Karpas-422 (cell line): ENCODE measurements around the gene PTPRG. TPM values are rescaled to one million over a fixed set of nuclear protein-coding genes. Genes with fewer than 3 reads are reported as not detected.

Experiments
- DNase-seq: peaks from one replicate; pipeline ENCODE4 v3.0.0-alpha.2; 2015
- H2AFZ ChIP-seq: fragments of 200-600 bp; sonication (generic); 2 replicates; pipeline ENCODE4 v1.6.1; 2014; ENCODE audit warnings: antibody characterized with exemption, low read length, mixed read lengths
- H3K27ac ChIP-seq: fragments of 200-600 bp; sonication (generic); 2 replicates; pipeline ENCODE4 v1.5.1; 2014; ENCODE audit warnings: mild to moderate bottlenecking, low read length, moderate library complexity
- H3K27me3 ChIP-seq: fragments of 200-600 bp; sonication (generic); 2 replicates; pipeline ENCODE4 v1.6.1; 2014; ENCODE audit warnings: low read length, mixed read lengths
- H3K36me3 ChIP-seq: fragments of 200-600 bp; sonication (generic); 2 replicates; pipeline ENCODE4 v1.6.1; 2014; ENCODE audit warnings: low read length, mixed read lengths; ENCODE audit not compliant: insufficient read depth
- H3K4me1 ChIP-seq: fragments of 200-600 bp; sonication (generic); 2 replicates; pipeline ENCODE4 v1.6.1; 2014; ENCODE audit warnings: mild to moderate bottlenecking, low read length, mixed read lengths
- H3K4me2 ChIP-seq: fragments of 200-600 bp; sonication (generic); 2 replicates; pipeline ENCODE4 v1.6.1; 2014; ENCODE audit warnings: low read length, low read depth, mild to moderate bottlenecking; ENCODE audit not compliant: poor library complexity, severe bottlenecking
- H3K4me3 ChIP-seq: fragments of 200-600 bp; sonication (generic); 2 replicates; pipeline ENCODE4 v1.5.1; 2014; ENCODE audit warnings: mild to moderate bottlenecking, antibody characterized with exemption, low read length, mixed read lengths
- H3K79me2 ChIP-seq: fragments of 200-600 bp; sonication (generic); 2 replicates; pipeline ENCODE4 v1.6.1; 2014; ENCODE audit warnings: mild to moderate bottlenecking, low read length, mixed read lengths
- H3K9ac ChIP-seq: fragments of 200-600 bp; sonication (generic); 2 replicates; pipeline ENCODE4 v1.6.0; 2014; ENCODE audit warnings: low read length
- H3K9me2 ChIP-seq: fragments of 200-600 bp; sonication (generic), shearing (Covaris generic); replicated peaks from 2 replicates; pipeline ENCODE4 v1.6.0; 2014; ENCODE audit warnings: mild to moderate bottlenecking, low read length, moderate library complexity; ENCODE audit not compliant: insufficient read depth
- H3K9me3 ChIP-seq: fragments of 300-700, 200-600 bp; sonication (generic); 2 replicates; pipeline ENCODE4 v1.6.1; 2014; ENCODE audit warnings: low read length, mixed read lengths
- H4K20me1 ChIP-seq: fragments of 200-600 bp; sonication (generic); 2 replicates; pipeline ENCODE4 v1.6.1; 2014; ENCODE audit warnings: mild to moderate bottlenecking, antibody characterized with exemption, low read length, low read depth; ENCODE audit not compliant: insufficient read depth
- total RNA-seq: library from RNA; depleted of rRNA; stranded (reverse); fragments of >200 nt; shearing (Covaris generic); gene quantifications from 2 replicates; pipeline ENCODE4 v1.2.3, GENCODE V29; 2014; ENCODE audit warnings: low replicate concordance

PTPRG gene
- total RNA-seq, 1 experiment from 2014 or later, result not detected

DNA sequence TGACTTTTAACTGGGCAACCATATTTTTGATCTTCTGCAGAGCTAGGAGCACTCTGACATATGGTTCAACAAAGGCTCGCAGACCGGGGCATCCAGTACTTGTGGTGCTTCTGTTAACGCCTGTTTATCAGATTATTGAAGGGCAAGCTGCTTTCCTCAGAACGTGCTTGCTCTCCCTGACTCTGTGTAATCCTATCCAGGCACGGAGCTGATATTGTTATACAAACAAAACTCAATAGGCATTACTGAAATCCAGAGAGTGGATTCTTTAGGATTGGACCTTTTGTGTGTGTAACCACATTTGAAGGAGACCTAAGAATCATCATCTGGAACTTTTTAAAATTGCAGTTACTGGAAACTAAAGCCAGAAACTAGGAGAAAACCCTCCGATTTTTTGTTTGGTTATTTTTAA is 246.5 kb downstream of the PTPRG start:
- Histone ChIP-seq H3K79me2 (no peaks in the 10 kb centered on the region), H3K27me3 (no peaks in the 10 kb centered on the region), H3K36me3 (no peaks in the 10 kb centered on the region), H4K20me1 (no peaks in the 10 kb centered on the region), H3K9me2 (no peaks in the 10 kb centered on the region), H3K4me1 (peaks cover 26% of the 10 kb centered on the region), H3K27ac (no peak overlapping the region), H3K4me2 (no peak overlapping the region), H3K4me3 (no peak overlapping the region), H3K9ac (no peak overlapping the region), H3K9me3 (peaks cover 6% of the 10 kb centered on the region; the same call in 1 of the 2 replicates), H2AFZ (no peak overlapping the region)
- no peak for DNase-seq

DNA sequence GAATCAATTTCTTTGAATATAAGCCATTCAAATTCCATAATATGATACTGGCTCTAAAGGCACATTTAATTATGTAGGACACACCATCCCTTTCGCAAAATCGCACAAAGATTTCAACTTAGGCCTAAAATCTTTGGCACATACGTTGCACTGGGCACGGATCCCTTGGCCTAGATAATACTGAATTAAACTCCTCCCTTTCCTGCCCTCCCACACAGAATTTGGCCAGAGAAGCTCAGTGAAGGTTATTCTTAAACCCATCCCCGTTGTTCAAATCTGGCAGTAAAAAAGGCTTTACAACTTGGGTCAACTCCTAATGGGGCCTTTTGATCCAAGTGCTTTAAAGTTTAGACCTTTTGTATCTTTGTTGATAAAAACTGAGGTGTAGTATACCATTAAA is 247.2 kb downstream of the PTPRG start:
- DNase-seq, result no peak
- H3K36me3 ChIP-seq, result no peaks in the 10 kb centered on the region
- no peak overlapping the region for H3K27ac ChIP-seq
- no peak overlapping the region for H2AFZ ChIP-seq
- H3K9ac ChIP-seq, result no peak overlapping the region
- no peaks in the 10 kb centered on the region for H3K9me2 ChIP-seq
- H3K4me2 ChIP-seq, result no peak overlapping the region
- no peak overlapping the region for H3K4me3 ChIP-seq
- no peaks in the 10 kb centered on the region for H3K27me3 ChIP-seq
- H3K79me2 ChIP-seq, result no peaks in the 10 kb centered on the region
- H3K4me1 ChIP-seq, result peaks cover 21% of the 10 kb centered on the region
- H3K9me3 ChIP-seq, result peaks cover 6% of the 10 kb centered on the region; the same call in 1 of the 2 replicates
- H4K20me1 ChIP-seq, result no peaks in the 10 kb centered on the region

DNA sequence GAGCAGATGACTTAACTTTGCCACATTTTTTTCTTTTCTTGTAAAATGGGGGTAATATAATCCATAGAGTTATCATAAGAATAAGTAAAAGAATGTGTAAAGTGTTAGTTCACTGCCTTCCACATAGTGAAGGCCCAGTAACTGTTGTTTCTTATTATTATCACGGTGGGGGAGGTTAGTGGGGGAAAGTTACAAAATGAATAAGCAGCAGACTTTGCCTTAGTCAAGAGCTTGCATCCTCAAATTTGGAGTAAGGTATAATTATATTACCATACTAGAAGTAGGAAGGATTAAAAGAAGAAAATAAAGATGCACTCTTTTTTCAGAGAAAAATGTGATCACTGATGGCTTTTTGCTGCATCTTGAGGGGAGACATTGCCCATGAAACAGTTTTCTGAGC is 247.6 kb downstream of the PTPRG start:
- no peak for DNase-seq
- H2AFZ ChIP-seq, result no peak overlapping the region
- no peak overlapping the region for H3K9ac ChIP-seq
- H3K4me1 ChIP-seq, result peaks cover 16% of the 10 kb centered on the region
- no peak overlapping the region for H3K4me3 ChIP-seq
- no peak overlapping the region for H3K4me2 ChIP-seq
- H3K79me2 ChIP-seq, result no peaks in the 10 kb centered on the region
- H3K36me3 ChIP-seq, result no peaks in the 10 kb centered on the region
- no peaks in the 10 kb centered on the region for H4K20me1 ChIP-seq
- H3K27ac ChIP-seq, result no peak overlapping the region
- no peaks in the 10 kb centered on the region for H3K27me3 ChIP-seq
- peaks cover 6% of the 10 kb centered on the region; the same call in 1 of the 2 replicates for H3K9me3 ChIP-seq
- H3K9me2 ChIP-seq, result no peaks in the 10 kb centered on the region

DNA sequence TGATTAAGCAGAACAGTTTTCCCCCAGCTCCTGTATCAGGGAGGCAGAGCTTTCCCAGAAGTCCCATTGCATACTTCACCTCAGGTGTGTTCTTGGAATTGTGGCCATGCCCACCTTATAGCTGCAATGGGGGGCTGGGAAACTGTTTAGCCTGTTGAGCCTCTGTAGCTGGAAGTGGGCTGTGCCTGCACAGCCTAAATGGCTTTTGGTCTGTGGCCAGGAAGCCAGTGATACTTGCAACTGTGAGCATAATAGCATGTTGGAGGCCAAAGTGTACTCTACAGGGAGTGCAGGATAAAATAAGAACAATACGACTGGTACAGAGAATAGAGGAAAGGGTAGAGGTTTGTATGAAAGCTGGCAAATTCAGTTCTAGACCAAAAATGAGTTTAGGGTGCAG is 248.5 kb downstream of the PTPRG start:
- H3K4me3 ChIP-seq, result no peak overlapping the region
- H3K4me2 ChIP-seq, result no peak overlapping the region
- H3K27me3 ChIP-seq, result no peaks in the 10 kb centered on the region
- H3K4me1 ChIP-seq, result peaks cover 13% of the 10 kb centered on the region
- H3K79me2 ChIP-seq, result no peaks in the 10 kb centered on the region
- DNase-seq, result no peak
- peaks cover 6% of the 10 kb centered on the region; the same call in 1 of the 2 replicates for H3K9me3 ChIP-seq
- H3K36me3 ChIP-seq, result no peaks in the 10 kb centered on the region
- H2AFZ ChIP-seq, result no peak overlapping the region
- H4K20me1 ChIP-seq, result no peaks in the 10 kb centered on the region
- H3K9me2 ChIP-seq, result no peaks in the 10 kb centered on the region
- no peak overlapping the region for H3K9ac ChIP-seq
- no peak overlapping the region for H3K27ac ChIP-seq

DNA sequence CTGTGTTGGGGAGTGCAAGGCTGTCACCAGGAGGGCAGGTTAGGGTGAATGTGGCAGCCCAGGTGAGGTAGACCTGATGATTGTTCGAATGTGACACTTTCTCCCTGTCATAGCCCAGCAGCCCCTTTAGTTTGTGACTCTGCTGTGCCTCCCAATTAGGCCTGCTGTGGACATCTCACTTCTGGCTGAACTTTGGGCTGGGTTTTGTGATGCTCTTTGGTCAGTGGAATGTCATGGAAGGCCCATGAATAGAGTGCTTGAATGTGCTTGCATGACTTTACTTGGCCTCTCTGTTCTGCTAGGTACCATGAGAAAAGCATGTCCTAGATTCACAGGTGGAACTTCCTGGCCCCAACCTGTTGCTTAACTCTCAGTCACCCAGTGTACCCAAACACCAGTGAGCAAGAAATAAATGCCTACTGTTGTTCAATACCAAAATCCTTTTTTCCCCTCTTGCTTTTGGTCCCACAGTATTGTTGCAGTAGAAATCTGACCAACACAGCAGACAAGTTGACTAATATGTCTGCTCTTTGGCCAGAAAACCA is 249.7 kb downstream of the PTPRG start:
- Histone ChIP-seq H3K27ac (no peak overlapping the region), H3K9me3 (peaks cover 6% of the 10 kb centered on the region; the same call in 1 of the 2 replicates), H3K9ac (no peak overlapping the region), H3K79me2 (no peaks in the 10 kb centered on the region), H3K4me3 (no peak overlapping the region), H3K4me1 (peaks cover 12% of the 10 kb centered on the region), H3K36me3 (no peaks in the 10 kb centered on the region), H3K9me2 (no peaks in the 10 kb centered on the region), H4K20me1 (no peaks in the 10 kb centered on the region), H3K4me2 (no peak overlapping the region), H3K27me3 (no peaks in the 10 kb centered on the region), H2AFZ (no peak overlapping the region)
- no peak for DNase-seq

DNA sequence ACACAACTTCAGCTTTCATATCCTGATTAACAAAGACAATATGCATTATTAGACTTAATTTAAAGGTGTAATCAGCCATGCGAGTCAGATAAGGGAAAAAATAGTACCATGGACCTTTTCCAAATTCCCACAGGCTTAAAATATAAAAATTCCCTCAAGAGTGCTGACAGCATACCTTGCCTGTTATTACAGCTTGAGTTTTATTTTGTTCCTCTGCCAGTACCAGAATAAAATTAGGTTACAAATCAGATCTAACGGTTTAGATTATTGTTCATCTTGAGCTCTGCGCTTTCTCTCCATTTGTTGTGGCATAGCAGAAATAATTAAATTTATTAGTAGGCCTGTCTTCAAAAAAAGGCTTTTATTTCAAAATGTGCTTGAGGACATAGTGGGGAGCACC is 250.3 kb downstream of the PTPRG start:
- H3K9ac ChIP-seq, result no peak overlapping the region
- no peak overlapping the region for H3K4me3 ChIP-seq
- no peak overlapping the region for H2AFZ ChIP-seq
- H3K79me2 ChIP-seq, result no peaks in the 10 kb centered on the region
- H3K4me1 ChIP-seq, result peaks cover 11% of the 10 kb centered on the region
- no peak for DNase-seq
- H3K4me2 ChIP-seq, result no peak overlapping the region
- peaks cover 6% of the 10 kb centered on the region; the same call in 1 of the 2 replicates for H3K9me3 ChIP-seq
- H3K27ac ChIP-seq, result no peak overlapping the region
- no peaks in the 10 kb centered on the region for H3K27me3 ChIP-seq
- no peaks in the 10 kb centered on the region for H3K9me2 ChIP-seq
- H4K20me1 ChIP-seq, result no peaks in the 10 kb centered on the region
- no peaks in the 10 kb centered on the region for H3K36me3 ChIP-seq

DNA sequence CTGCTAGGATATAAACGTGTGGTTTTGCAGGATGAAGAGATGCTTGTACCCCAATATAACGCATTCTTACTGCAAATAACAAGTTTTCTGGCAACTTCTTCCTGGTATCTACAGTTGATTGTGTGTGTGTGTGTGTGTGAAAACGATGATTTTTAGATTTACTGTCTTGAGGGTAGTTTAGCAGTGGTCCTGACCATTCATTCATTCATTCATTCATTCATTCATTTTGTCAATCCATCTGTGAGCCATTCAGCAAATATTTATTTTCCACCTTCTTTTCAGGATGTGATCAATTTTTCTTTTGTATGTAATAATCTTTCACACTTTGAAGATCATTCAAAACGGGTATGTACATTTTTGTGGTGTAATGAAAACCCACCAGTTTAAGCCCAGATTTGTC is 250.7 kb downstream of the PTPRG start:
- Histone ChIP-seq H3K4me2 (no peak overlapping the region), H3K79me2 (no peaks in the 10 kb centered on the region), H3K27me3 (no peaks in the 10 kb centered on the region), H3K4me1 (peaks cover 6% of the 10 kb centered on the region), H3K9me3 (peaks cover 6% of the 10 kb centered on the region; the same call in 1 of the 2 replicates), H2AFZ (no peak overlapping the region), H3K9ac (no peak overlapping the region), H3K36me3 (no peaks in the 10 kb centered on the region), H4K20me1 (no peaks in the 10 kb centered on the region), H3K4me3 (no peak overlapping the region), H3K27ac (no peak overlapping the region), H3K9me2 (no peaks in the 10 kb centered on the region)
- DNase-seq, result no peak

DNA sequence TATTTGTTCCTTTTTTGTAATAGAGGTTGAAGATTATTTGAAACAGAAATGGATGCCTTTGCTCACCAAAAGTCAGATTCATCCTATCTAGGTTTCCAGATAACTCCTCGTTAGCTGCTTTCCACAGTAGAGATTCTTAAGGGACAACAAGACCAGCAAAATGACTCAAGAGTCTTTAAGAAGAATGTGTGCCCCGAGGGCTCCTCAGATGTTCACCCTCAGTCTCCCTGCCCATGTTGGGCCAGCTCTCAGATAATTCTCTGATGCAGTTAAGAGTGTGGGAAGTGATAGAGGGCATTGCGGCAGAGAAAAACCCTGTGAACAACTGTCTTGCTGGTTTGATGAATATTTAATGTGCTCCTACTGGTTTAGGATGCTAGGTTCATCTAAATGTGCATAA is 251.1 kb downstream of the PTPRG start:
- Histone ChIP-seq H3K9me3 (peaks cover 6% of the 10 kb centered on the region; the same call in 1 of the 2 replicates), H3K9ac (no peak overlapping the region), H3K27me3 (no peaks in the 10 kb centered on the region), H3K79me2 (no peaks in the 10 kb centered on the region), H3K4me2 (no peak overlapping the region), H3K4me3 (no peak overlapping the region), H3K9me2 (no peaks in the 10 kb centered on the region), H3K27ac (no peak overlapping the region), H3K36me3 (no peaks in the 10 kb centered on the region), H3K4me1 (peaks cover 6% of the 10 kb centered on the region; the same call in 1 of the 2 replicates), H2AFZ (no peak overlapping the region), H4K20me1 (no peaks in the 10 kb centered on the region)
- DNase-seq, result no peak
